Sciatic nerve (tissue), 2 donors: Measurements from ENCODE around the gene GTPBP1. TPM values are rescaled to one million over a fixed set of nuclear protein-coding genes. Genes with fewer than 3 reads are reported as not detected.

Experiments used
- ATAC-seq: fragments of 200-7000 bp; cut with Tn5 transposase; one replicate; pipeline ENCODE4 v1.9.1; 2020; ENCODE audit warnings: mild to moderate bottlenecking, moderate library complexity
- DNase-seq: peaks from one replicate; pipeline ENCODE4 v3.0.0-alpha.2; 2020; ENCODE audit warnings: low spot score
- intact Hi-C: fragments of 100-400 bp; cut with DNase I; formaldehyde crosslinking; loops from one replicate; pipeline ENCODE4 v1.14.2; 2022
- total RNA-seq: library from RNA; stranded (reverse); fragmentation: NEBNext Ultra II Directional; extraction: Animal tissue kit (Norgen Biotek cat#: 25700); gene quantifications from one replicate; pipeline ENCODE4 v1.2.1, GENCODE V29; 2021
- donor health status: DM: no; HTN: no; CAD: no.
- donor health status: DM: no; HTN: no; CAD: no.

The GTPBP1 gene
- total RNA-seq, 1 donor from 2014 or later, result 55.5 TPM

DNA sequence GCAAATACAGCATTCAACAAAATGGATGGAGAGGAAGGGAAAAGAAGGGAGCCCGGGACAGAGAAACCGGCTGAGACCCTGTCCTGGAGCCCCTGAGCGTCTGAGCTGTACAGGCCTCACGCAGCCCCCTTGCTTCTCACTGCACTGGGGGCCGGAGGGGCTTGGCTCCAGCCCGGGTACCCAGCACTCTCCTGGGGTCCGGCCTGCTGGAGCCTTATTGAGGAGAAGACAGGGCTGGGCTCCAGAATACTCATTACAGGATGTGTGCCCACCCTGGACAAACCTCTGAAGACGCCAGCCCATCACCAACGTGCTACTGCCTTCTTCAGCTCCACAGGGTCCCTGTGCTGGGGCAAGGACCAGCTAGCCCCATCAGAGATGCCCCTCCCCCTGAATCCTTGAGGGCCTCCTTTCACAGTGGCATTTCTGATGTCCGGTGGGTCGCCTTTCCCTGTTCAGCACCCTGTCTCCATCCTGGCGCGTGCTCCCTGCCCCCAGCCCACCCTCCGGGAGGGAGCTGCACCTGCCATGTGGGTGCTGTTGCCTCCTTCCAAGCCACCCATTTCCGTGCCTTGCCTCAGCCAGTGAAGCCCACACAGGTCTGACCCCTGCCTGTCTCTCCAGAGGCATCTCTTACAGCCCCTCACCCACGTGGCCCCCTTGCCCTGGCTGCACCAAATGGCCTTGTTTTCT is 64.7 kb downstream of the GTPBP1 start:
- ATAC-seq (no peak), DNase-seq (no peak)
- intact Hi-C loops, result no loop called here

DNA sequence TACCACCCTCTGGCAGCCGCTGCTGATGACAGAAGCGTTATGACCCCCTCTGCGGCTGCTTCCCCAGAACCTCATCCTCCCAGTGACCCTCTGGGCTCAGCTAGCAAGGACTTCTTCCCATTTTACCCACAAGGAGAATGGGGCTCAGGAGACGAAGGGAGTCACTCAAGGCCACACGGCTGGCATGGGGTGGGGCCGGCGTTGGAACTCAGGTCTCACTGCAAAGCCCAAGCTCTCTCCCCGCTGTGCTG is 66.8 kb downstream of the GTPBP1 start:
- ATAC-seq, result no peak
- no peak for DNase-seq
- intact Hi-C loops, result no loop called here

DNA sequence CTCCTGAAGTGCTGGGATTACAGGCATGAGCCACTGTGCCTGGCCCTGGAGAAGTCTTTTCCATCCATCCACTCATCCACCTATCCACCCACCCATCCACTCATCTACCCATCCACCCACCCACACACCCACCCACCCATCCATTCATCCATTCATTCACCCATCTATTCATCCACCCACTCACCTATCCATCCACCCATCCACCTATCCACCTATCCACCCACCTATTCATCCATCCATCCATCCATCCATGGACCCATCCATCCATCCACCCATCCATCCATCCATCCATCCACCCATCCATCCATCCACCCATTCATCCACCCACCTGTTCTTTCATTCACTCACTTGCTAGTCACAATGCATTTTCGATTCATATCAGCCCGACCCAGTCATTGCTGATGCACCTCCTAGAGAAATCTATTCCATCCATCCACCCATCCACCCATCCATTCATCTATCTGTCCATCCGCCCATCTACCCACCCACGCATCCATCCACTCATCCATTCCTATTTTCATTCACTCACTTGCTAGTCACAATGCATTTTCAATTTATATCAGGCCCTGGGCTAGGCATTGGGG is 67.7 kb downstream of the GTPBP1 start:
- intact Hi-C loops, result no loop called here
- ATAC-seq, result no peak
- DNase-seq, result no peak

DNA sequence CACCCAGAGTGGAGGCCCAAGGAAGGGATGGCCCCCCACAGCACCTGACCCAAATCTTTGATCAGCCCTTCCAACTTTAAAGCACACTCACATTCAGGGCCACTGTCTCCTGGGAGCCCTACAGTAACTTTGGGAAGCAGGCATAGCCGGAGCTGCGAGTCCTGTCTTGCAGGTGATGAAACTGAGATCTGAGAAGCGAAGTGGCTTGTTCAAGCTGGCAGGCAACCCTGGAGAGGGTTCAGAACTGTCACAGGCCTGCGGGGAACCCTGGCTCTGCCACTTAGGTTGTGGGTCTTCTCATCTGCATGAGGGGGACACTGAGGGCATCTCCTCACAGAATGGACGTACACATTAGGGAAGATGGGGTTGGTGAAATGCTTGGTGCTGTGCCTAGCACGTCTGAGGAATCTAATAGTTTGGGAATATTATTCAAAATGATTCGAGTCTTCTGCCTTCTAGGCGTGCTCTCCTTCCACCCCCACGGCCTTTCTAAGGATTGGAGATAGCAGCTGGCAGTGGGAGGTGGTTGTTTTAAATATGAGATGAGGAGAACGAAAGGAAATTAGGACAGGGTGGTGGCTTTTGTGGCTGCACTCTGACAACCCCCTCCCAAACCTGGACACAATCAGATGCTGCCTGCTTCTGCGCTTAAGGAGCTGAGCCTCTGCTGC is 68.9 kb downstream of the GTPBP1 start:
- intact Hi-C loops, result no loop called here
- DNase-seq, result no peak

DNA sequence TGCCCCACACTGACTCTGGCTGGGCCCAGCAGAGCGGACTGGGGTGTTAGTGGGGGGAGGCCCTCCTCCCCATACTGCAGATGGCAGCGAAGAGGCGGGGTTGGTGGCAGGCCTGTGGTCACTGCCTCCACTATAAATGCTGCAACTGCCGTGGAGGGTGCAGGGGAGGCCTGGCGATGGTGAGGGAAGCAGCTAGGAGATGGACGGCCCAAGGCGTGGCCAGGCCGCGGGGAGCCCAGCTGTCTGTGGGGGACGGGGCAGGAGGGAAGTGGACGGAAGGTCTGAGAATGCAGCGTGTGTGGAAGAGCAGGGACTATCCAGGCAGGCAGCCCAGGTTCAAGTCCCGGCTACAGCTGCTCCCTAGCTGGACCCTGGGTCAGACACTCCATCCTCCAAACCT is 69.9 kb downstream of the GTPBP1 start:
- DNase-seq, result no peak
- ATAC-seq, result no peak
- intact Hi-C loops, result no loop called here

More for the DNA sequence above, 68.9 kb downstream of the GTPBP1 start:
- no peak for ATAC-seq

DNA sequence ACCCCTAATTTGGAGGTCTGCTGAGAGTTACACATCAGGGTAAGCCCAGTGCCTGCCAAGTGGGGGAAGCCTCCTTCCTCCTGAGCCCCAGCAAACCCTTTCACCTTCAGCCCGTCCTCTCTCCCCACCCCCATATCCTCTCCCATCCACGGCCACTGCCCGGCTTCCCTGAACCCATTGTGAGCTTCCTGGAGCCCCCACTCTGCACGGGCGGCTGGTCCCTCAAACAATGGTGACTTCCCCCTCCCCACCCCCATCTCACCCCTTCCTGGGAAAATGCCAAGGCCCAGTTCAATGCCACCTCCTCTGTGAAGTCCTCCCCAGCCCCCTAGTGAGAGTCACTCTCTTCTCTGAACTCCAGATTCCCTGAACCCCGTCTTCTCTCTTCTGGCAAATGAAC is 70.3 kb downstream of the GTPBP1 start:
- ATAC-seq (no peak), DNase-seq (no peak)
- intact Hi-C loops, result no loop called here

DNA sequence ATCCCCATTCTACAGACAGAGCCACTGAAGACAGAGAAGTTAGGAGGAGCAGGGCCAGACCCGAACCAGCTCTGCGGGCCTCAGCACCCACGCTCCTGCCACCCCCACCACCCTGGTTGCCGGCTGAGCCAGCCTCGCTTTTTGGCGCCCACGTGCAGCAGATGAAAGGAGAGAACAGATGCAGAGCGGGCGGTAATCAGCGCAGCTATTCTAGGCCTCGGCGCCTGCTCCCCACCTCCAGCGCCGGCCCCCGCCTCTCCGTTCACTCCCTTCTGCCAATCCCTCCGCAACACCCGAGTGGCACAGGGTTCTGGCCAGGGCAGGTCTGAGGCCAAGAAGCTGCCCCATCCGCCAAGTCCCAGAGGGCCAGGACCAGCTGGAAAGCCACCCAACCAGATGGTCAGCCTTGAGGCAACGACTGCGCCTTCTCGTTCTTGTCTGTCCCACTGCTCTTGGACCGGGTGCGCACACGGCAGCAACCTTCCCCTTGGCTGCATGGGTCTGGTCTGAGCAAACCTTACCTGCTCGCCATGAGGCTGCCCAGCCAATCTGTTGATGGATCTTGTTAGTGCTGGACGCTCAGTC is 71.4 kb downstream of the GTPBP1 start:
- DNase-seq (no peak), ATAC-seq (no peak)
- intact Hi-C loops, result no loop called here

DNA sequence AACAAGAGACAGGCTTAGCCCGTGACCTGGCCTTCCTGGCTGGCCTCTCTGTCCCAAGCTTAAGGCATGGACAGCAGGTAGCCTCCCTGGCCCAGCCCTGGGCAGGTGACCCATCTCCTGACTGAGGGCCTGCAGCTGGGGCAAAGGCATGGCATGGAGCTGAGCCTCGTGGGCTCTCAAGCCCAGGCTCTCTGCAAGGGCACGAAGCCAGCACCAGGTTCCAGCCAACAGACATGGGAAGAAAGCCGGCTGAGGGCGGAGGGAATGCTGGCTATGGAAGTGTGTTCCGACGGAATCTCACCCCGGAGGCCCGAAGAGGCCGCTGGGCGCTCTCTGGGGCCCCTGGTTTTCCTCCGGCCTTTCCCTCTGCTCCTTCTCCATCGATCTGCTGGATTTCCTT is 75.3 kb downstream of the GTPBP1 start:
- intact Hi-C loops, result no loop called here
- DNase-seq, result no peak
- peak; percentile 21 for ATAC-seq

DNA sequence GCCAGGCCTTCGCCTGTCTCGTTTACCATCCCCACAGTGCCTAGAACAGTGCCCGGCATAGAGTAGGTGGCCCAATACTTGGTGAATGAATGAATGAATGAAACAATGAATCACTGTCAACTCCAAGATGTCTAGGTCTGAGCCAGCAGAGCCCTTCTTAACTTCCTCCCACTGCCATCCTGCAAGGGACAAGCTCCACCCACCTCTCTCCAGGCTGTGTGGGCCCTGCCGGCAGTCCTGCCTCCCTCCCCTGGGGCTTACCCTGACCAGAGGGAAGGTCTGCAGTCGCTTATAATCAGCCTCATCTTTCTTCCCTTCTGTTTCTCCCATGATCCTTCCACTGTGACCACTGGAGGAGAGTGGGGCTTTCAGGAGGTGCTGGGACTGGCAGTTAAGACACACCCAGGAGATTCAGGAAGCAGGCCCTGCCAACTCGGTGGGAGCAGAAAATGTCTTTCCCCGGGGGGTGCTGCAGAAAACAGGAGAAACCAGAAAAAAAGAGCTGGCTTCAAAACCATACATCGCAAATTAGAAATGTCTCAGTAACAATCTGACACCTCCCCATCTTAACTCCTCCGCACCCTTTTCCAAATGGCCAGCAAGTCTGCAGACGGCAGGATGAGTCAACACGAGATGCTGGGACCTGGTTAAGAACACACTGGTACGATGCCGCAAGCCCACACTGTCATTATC is 76.8 kb downstream of the GTPBP1 start:
- intact Hi-C loops, result no loop called here
- DNase-seq (no peak), ATAC-seq (no peak)

Other genes starting within 250 kb of the GTPBP1 start
- gene KDELR3, start 237.8 kb upstream of the GTPBP1 start, total RNA-seq, result 15.4 TPM
- gene DDX17, start 199.6 kb upstream of the GTPBP1 start, total RNA-seq, result 742 TPM
- 4.7 TPM for gene DMC1, start 135.8 kb upstream of the GTPBP1 start, total RNA-seq
- 2.9 TPM for gene FAM227A, start 49.6 kb upstream of the GTPBP1 start, total RNA-seq
- 31.4 TPM for gene CBY1, start 49.3 kb upstream of the GTPBP1 start, total RNA-seq
- 35.3 TPM for gene TOMM22, start 24.0 kb upstream of the GTPBP1 start, total RNA-seq
- 54.6 TPM for gene JOSD1, start 5.0 kb upstream of the GTPBP1 start, total RNA-seq
- 207 TPM for gene SUN2, start 50.1 kb downstream of the GTPBP1 start, total RNA-seq
- gene DNAL4, start 88.2 kb downstream of the GTPBP1 start, total RNA-seq, result 11.1 TPM
- gene NPTXR, start 138.1 kb downstream of the GTPBP1 start, total RNA-seq, result 6.9 TPM
- 83.5 TPM for gene CBX6, start 166.3 kb downstream of the GTPBP1 start, total RNA-seq